HCT116 (cell line): Measurements from ENCODE around the gene CD164L2.

Experiments used
- CTCF ChIP-seq, 3 experiments: fragments of 200-600 bp in 1 of 3; sonication (generic) in 1 of 3; IDR thresholded peaks in 2 of 3; conservative IDR thresholded peaks in 1 of 3; 2 replicates each; pipeline ENCODE4 v1.5.1; 2012 to 2017; ENCODE audit warnings: low read depth in 2 of 3, low read length in 2 of 3, antibody characterized with exemption in 1 of 3, borderline replicate concordance in 1 of 3, control low read depth in 1 of 3, mild to moderate bottlenecking in 1 of 3, mixed read lengths in 1 of 3, mixed run types in 1 of 3, moderate library complexity in 1 of 3; ENCODE audit not compliant: insufficient read depth in 1 of 3
- POLR2A ChIP-seq: IDR thresholded peaks from 2 replicates; pipeline ENCODE4 v1.7.0; 2011; ENCODE audit warnings: borderline replicate concordance; ENCODE audit not compliant: insufficient read depth, insufficient read length; ENCODE audit errors: extremely low read depth

- no peak for TF ChIP-seq POLR2A
- TF ChIP-seq CTCF (IDR thresholded peaks at IDR 0.05 in 2 of 3, conservative IDR thresholded peaks at IDR 0.05 in 1 of 3; ENCODE audit: borderline replicate concordance in 1 of 3, insufficient read depth in 1 of 3, low read depth in 2 of 3, low read length in 2 of 3) = no peak
Measured at GRCh38 chr1:27360159-27361043, 22.7 kb downstream of the CD164L2 start.
